Mucosa of stomach (tissue), 1 donor: ENCODE measurements around the gene MICAL3.
"Not testable (repeated sequence)": the region's sequence is repeated elsewhere in the genome, so short reads cannot be mapped to it uniquely, and the experiment has no call there.

Experiments
- H3K27me3 ChIP-seq: one replicate; pipeline ENCODE4 v1.7.0; 2013; ENCODE audit warnings: mild to moderate bottlenecking, low read length; ENCODE audit not compliant: control insufficient read depth, insufficient read depth
- H3K36me3 ChIP-seq: one replicate; pipeline ENCODE4 v1.7.0; 2013; ENCODE audit warnings: low read length; ENCODE audit not compliant: control insufficient read depth, insufficient read depth
- H3K4me1 ChIP-seq: one replicate; pipeline ENCODE4 v1.7.0; 2013; ENCODE audit warnings: mild to moderate bottlenecking, low read length; ENCODE audit not compliant: control insufficient read depth, insufficient read depth
- H3K4me3 ChIP-seq: one replicate; pipeline ENCODE4 v1.7.0; 2013; ENCODE audit warnings: low read length
- H3K9ac ChIP-seq: one replicate; pipeline ENCODE4 v1.7.0; 2013; ENCODE audit warnings: mild to moderate bottlenecking, low read length, moderate library complexity
- H3K9me3 ChIP-seq: one replicate; pipeline ENCODE4 v1.7.0; 2013; ENCODE audit warnings: mild to moderate bottlenecking, low read length, moderate library complexity; ENCODE audit not compliant: control insufficient read depth
- donor health status: Pancreatic carcinoma.

The MICAL3 gene

GRCh38 chr22:18056807-18057474, 32.6 kb upstream of the MICAL3 start:
- H3K4me1 ChIP-seq = peaks cover 38% of the 10 kb centered on the region
- no peaks in the 10 kb centered on the region for H3K9me3 ChIP-seq
- no peak overlapping the region for H3K9ac ChIP-seq
- no peak overlapping the region for H3K4me3 ChIP-seq
- no peaks in the 10 kb centered on the region for H3K27me3 ChIP-seq
- no peaks in the 10 kb centered on the region for H3K36me3 ChIP-seq

GRCh38 chr22:18056161-18056666, 31.9 kb upstream of the MICAL3 start:
- no peaks in the 10 kb centered on the region for H3K36me3 ChIP-seq
- H3K4me1 ChIP-seq = peaks cover 33% of the 10 kb centered on the region
- no peak overlapping the region for H3K4me3 ChIP-seq
- no peaks in the 10 kb centered on the region for H3K9me3 ChIP-seq
- no peaks in the 10 kb centered on the region for H3K27me3 ChIP-seq
- no peak overlapping the region for H3K9ac ChIP-seq

- Histone ChIP-seq H3K9ac (no peak overlapping the region), H3K27me3 (no peaks in the 10 kb centered on the region), H3K4me3 (no peak overlapping the region), H3K4me1 (peaks cover 28% of the 10 kb centered on the region), H3K9me3 (no peaks in the 10 kb centered on the region), H3K36me3 (no peaks in the 10 kb centered on the region)
Observed at GRCh38 chr22:18055619-18056160, 31.3 kb upstream of the MICAL3 start.

- not testable (repeated sequence) for H3K4me3 ChIP-seq, H3K36me3 ChIP-seq, H3K9me3 ChIP-seq, H3K9ac ChIP-seq, H3K27me3 ChIP-seq
- peaks cover 26% of the 10 kb centered on the region for H3K4me1 ChIP-seq
Observed at GRCh38 chr22:18053216-18053946, 29.0 kb upstream of the MICAL3 start.

GRCh38 chr22:18051113-18051512, 26.8 kb upstream of the MICAL3 start:
- H3K9me3 ChIP-seq, H3K27me3 ChIP-seq, H3K4me1 ChIP-seq, H3K4me3 ChIP-seq, H3K36me3 ChIP-seq, H3K9ac ChIP-seq: not testable (repeated sequence)

- Histone ChIP-seq H3K4me3 (no peak overlapping the region), H3K27me3 (peaks cover 4% of the 10 kb centered on the region), H3K4me1 (no peaks in the 10 kb centered on the region), H3K9ac (no peak overlapping the region), H3K9me3 (no peaks in the 10 kb centered on the region), H3K36me3 (no peaks in the 10 kb centered on the region)
Observed at GRCh38 chr22:18050065-18050464, 25.7 kb upstream of the MICAL3 start.

GRCh38 chr22:18048441-18048898, 24.1 kb upstream of the MICAL3 start:
- no peaks in the 10 kb centered on the region for H3K36me3 ChIP-seq
- no peaks in the 10 kb centered on the region for H3K4me1 ChIP-seq
- H3K9me3 ChIP-seq = no peaks in the 10 kb centered on the region
- peaks cover 4% of the 10 kb centered on the region for H3K27me3 ChIP-seq
- H3K9ac ChIP-seq = peak overlapping the region; percentile 6
- no peak overlapping the region for H3K4me3 ChIP-seq

- Histone ChIP-seq H3K27me3 (peaks cover 4% of the 10 kb centered on the region), H3K9ac (peak overlapping the region; percentile 6), H3K4me1 (no peaks in the 10 kb centered on the region), H3K4me3 (no peak overlapping the region), H3K9me3 (no peaks in the 10 kb centered on the region), H3K36me3 (no peaks in the 10 kb centered on the region)
Observed at GRCh38 chr22:18048041-18048440, 23.7 kb upstream of the MICAL3 start.

- Histone ChIP-seq H3K36me3 (no peaks in the 10 kb centered on the region), H3K4me3 (no peak overlapping the region), H3K4me1 (no peaks in the 10 kb centered on the region), H3K27me3 (peaks cover 4% of the 10 kb centered on the region), H3K9me3 (no peaks in the 10 kb centered on the region), H3K9ac (no peak overlapping the region)
Observed at GRCh38 chr22:18045794-18046193, 21.4 kb upstream of the MICAL3 start.

GRCh38 chr22:18044548-18045271, 20.3 kb upstream of the MICAL3 start:
- Histone ChIP-seq H3K4me3 (no peak overlapping the region), H3K4me1 (no peaks in the 10 kb centered on the region), H3K9me3 (no peaks in the 10 kb centered on the region), H3K36me3 (no peaks in the 10 kb centered on the region), H3K9ac (no peak overlapping the region), H3K27me3 (peaks cover 4% of the 10 kb centered on the region)

GRCh38 chr22:18042685-18043084, 18.3 kb upstream of the MICAL3 start:
- H3K36me3 ChIP-seq = no peaks in the 10 kb centered on the region
- H3K9me3 ChIP-seq = no peaks in the 10 kb centered on the region
- no peaks in the 10 kb centered on the region for H3K4me1 ChIP-seq
- H3K4me3 ChIP-seq = no peak overlapping the region
- no peaks in the 10 kb centered on the region for H3K27me3 ChIP-seq
- no peak overlapping the region for H3K9ac ChIP-seq

GRCh38 chr22:18040898-18041297, 16.5 kb upstream of the MICAL3 start:
- not testable (repeated sequence) for H3K9ac ChIP-seq, H3K36me3 ChIP-seq, H3K27me3 ChIP-seq, H3K9me3 ChIP-seq, H3K4me1 ChIP-seq, H3K4me3 ChIP-seq
